GM23338 (cell line): Measurements from ENCODE around the gene SLC30A7.

Source experiments
- CREB1 ChIP-seq: fragments of 250-450 bp; sonication (Bioruptor Pico); IDR thresholded peaks from 2 replicates; pipeline ENCODE4 v1.5.0; 2020; ENCODE audit warnings: low read depth, mild to moderate bottlenecking, moderate library complexity
- CTCF ChIP-seq, 2 experiments: fragments of 200-600 bp in 1 of 2; sonication (generic) in 1 of 2; conservative IDR thresholded peaks; 2 replicates each; pipeline versions ENCODE4 v1.5.1 to v1.6.1; 2016 to 2017; ENCODE audit warnings: antibody characterized with exemption in 2 of 2, low read depth in 2 of 2, mild to moderate bottlenecking in 2 of 2, moderate library complexity in 1 of 2
- EZH2 ChIP-seq: fragments of 200-600 bp; sonication (generic); IDR thresholded peaks from one replicate; pipeline ENCODE4 v1.8.0; 2017; ENCODE audit warnings: antibody characterized with exemption, mild to moderate bottlenecking, low read depth; ENCODE audit not compliant: unreplicated experiment
- EZH2phosphoT487 ChIP-seq: fragments of 200-600 bp; sonication (generic); IDR thresholded peaks from one replicate; pipeline ENCODE4 v1.8.1; 2018; ENCODE audit warnings: antibody characterized with exemption; ENCODE audit not compliant: unreplicated experiment
- JUNB ChIP-seq: IDR thresholded peaks from one replicate; pipeline ENCODE4 v1.6.1; 2016; ENCODE audit warnings: antibody characterized with exemption; ENCODE audit not compliant: unreplicated experiment
- NANOG ChIP-seq: IDR thresholded peaks from 2 replicates; pipeline ENCODE4 v1.6.1; 2016; ENCODE audit warnings: antibody characterized with exemption, borderline replicate concordance
- POLR2AphosphoS5 ChIP-seq: IDR thresholded peaks from 2 replicates; pipeline ENCODE4 v1.6.1; 2016; ENCODE audit warnings: antibody characterized with exemption, low read depth
- REST ChIP-seq: IDR thresholded peaks from one replicate; pipeline ENCODE4 v1.6.1; 2018; ENCODE audit warnings: antibody characterized with exemption; ENCODE audit not compliant: unreplicated experiment
- STAT1 ChIP-seq: IDR thresholded peaks from one replicate; pipeline ENCODE4 v1.6.1; 2016; ENCODE audit warnings: antibody characterized with exemption; ENCODE audit not compliant: unreplicated experiment

- TF ChIP-seq CTCF (conservative IDR thresholded peaks at IDR 0.05; ENCODE audit: low read depth in 2 of 2) (no peak), EZH2phosphoT487 (no peak), REST (no peak), CREB1 (CRISPR knock-in tag) (no peak), EZH2 (no peak), STAT1 (no peak), POLR2AphosphoS5 (no peak), JUNB (no peak), NANOG (no peak)
Observed at GRCh38 chr1:100953960-100954730, 58.3 kb downstream of the SLC30A7 start.
